Vagina (tissue), 2 donors: ENCODE results near the gene AFAP1L1.

Experiments
- CTCF ChIP-seq, 3 experiments: fragments of 450-650 bp in 2 of 3; fragments of 200-600 bp in 1 of 3; sonication (generic) in 1 of 3; IDR thresholded peaks; one replicate each; pipeline ENCODE4 v1.5.1; 2017 to 2019; ENCODE audit warnings: antibody characterized with exemption in 3 of 3, mild to moderate bottlenecking in 2 of 3, moderate library complexity in 2 of 3
- POLR2A ChIP-seq, 2 donors: fragments of 450-650 bp; IDR thresholded peaks; one replicate each; pipeline ENCODE4 v1.6.1; 2017; ENCODE audit warnings: antibody characterized with exemption in 2 of 2, mild to moderate bottlenecking in 2 of 2, moderate library complexity in 2 of 2
- POLR2AphosphoS5 ChIP-seq, 2 donors: sonication (generic); formaldehyde crosslinking; IDR thresholded peaks; one replicate each; pipeline ENCODE4 v1.9.0; 2017; ENCODE audit warnings: antibody characterized with exemption in 2 of 2, mild to moderate bottlenecking in 2 of 2, low read depth in 1 of 2; ENCODE audit not compliant: insufficient read depth in 1 of 2

DNA sequence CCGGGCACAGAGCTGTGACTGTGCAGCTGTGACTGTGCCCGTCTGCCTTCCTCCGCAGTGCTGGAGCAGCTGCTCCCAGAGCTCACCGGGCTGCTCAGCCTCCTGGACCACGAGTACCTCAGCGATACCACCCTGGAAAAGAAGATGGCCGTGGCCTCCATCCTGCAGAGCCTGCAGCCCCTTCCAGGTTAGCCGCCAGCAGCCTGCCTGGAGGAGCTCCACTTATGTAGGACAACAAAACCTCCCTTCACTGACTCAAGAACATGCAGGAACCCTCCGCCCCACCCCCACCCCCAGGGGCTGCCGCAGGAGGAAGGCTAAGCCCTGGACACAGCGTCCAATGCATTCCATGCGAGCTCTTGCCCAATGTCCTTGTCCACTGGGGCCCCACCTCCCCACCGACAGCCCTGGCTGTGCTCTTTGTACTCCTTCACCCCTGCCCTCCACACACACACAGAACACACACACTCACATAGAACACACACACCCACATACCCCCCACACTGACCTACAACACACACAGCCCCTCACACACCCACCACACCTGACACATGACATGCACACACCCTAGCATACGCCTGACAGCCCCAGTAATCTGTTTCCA, 27.9 kb downstream of the AFAP1L1 start:
- no peak for TF ChIP-seq POLR2AphosphoS5 (IDR thresholded peaks at IDR 0.05; ENCODE audit: insufficient read depth in 1 of 2, low read depth in 1 of 2)
- TF ChIP-seq POLR2A (IDR thresholded peaks at IDR 0.05) = no peak
- no peak for TF ChIP-seq CTCF (IDR thresholded peaks at IDR 0.05)
